Neural cell (in vitro differentiated cells): ENCODE data around the gene INSRR. TPM values are rescaled to one million over a fixed set of nuclear protein-coding genes. Genes with fewer than 3 reads are reported as not detected.

Source experiments
- H2AFZ ChIP-seq: fragments of 200-600, 300-800 bp; sonication (generic), shearing (Covaris generic); 2 replicates; pipeline ENCODE4 v1.6.0; 2014; ENCODE audit warnings: low read depth, mild to moderate bottlenecking, antibody characterized with exemption, low read length, moderate library complexity
- H3F3A ChIP-seq: fragments of 200-600 bp; shearing (Covaris generic); 2 replicates; pipeline ENCODE4 v1.6.1; 2016; ENCODE audit warnings: mild to moderate bottlenecking, moderate library complexity, mixed read lengths, antibody characterized with exemption, low read length; ENCODE audit not compliant: insufficient read depth, poor library complexity, severe bottlenecking
- H3K27ac ChIP-seq: fragments of 200-600, 300-800 bp; sonication (generic), shearing (Covaris generic); 2 replicates; pipeline ENCODE4 v1.5.1; 2014; ENCODE audit warnings: mild to moderate bottlenecking, low read length, moderate library complexity
- H3K27me3 ChIP-seq: fragments of 300-800, 200-600 bp; sonication (generic), shearing (Covaris generic); 2 replicates; pipeline ENCODE4 v1.6.0; 2014; ENCODE audit warnings: mild to moderate bottlenecking, low read depth, low read length, moderate library complexity; ENCODE audit not compliant: insufficient read depth
- H3K36me3 ChIP-seq: fragments of 300-800, 200-600 bp; sonication (generic), shearing (Covaris generic); 2 replicates; pipeline ENCODE4 v1.5.1; 2014; ENCODE audit warnings: mild to moderate bottlenecking, antibody characterized with exemption, low read length, moderate library complexity; ENCODE audit not compliant: insufficient read depth
- H3K4me2 ChIP-seq: fragments of 300-800, 200-600 bp; sonication (generic), shearing (Covaris generic); 2 replicates; pipeline ENCODE4 v1.6.0; 2014; ENCODE audit warnings: mild to moderate bottlenecking, low read length
- H3K4me3 ChIP-seq: fragments of 300-800, 200-600 bp; sonication (generic), shearing (Covaris generic); 2 replicates; pipeline ENCODE4 v1.5.1; 2014; ENCODE audit warnings: mild to moderate bottlenecking, low read length, moderate library complexity
- H3K79me2 ChIP-seq: fragments of 200-600 bp; shearing (Covaris generic); replicated peaks from 2 replicates; pipeline ENCODE4 v1.6.0; 2014; ENCODE audit warnings: mild to moderate bottlenecking, low read length, moderate library complexity; ENCODE audit not compliant: insufficient read depth
- H3K9ac ChIP-seq: fragments of 300-800, 200-600 bp; sonication (generic), shearing (Covaris generic); 2 replicates; pipeline ENCODE4 v1.6.1; 2016; ENCODE audit warnings: mild to moderate bottlenecking, low read length, mixed read lengths
- H3K9me2 ChIP-seq: fragments of 200-600 bp; shearing (Covaris generic); 2 replicates; pipeline ENCODE4 v1.6.1; 2016; ENCODE audit warnings: mild to moderate bottlenecking, low read length, mixed read lengths; ENCODE audit not compliant: insufficient read depth
- H3K9me3 ChIP-seq: fragments of 200-600, 300-800 bp; sonication (generic), shearing (Covaris generic); 2 replicates; pipeline ENCODE4 v1.6.1; 2016; ENCODE audit warnings: mild to moderate bottlenecking, mixed run types, low read length, moderate library complexity, mixed read lengths
- H4K20me1 ChIP-seq: fragments of 200-600 bp; shearing (Covaris generic); 2 replicates; pipeline ENCODE4 v1.6.1; 2016; ENCODE audit warnings: mild to moderate bottlenecking, mixed run types; ENCODE audit not compliant: insufficient read depth
- CTCF ChIP-seq: fragments of 450-650 bp; IDR thresholded peaks from 2 replicates; pipeline ENCODE4 v1.5.1; 2014; ENCODE audit warnings: antibody characterized with exemption, mild to moderate bottlenecking, moderate library complexity; ENCODE audit not compliant: poor library complexity, severe bottlenecking
- EP300 ChIP-seq: fragments of 450-650 bp; conservative IDR thresholded peaks from 2 replicates; pipeline ENCODE4 v1.6.1; 2014; ENCODE audit warnings: antibody characterized with exemption, mild to moderate bottlenecking, moderate library complexity; ENCODE audit not compliant: poor library complexity, severe bottlenecking
- EZH2 ChIP-seq: fragments of 200-600, 300-800 bp; shearing (Covaris generic), sonication (generic); IDR thresholded peaks from 2 replicates; pipeline ENCODE4 v1.6.1; 2014; ENCODE audit warnings: antibody characterized with exemption, low read length, borderline replicate concordance, mild to moderate bottlenecking; ENCODE audit not compliant: insufficient read depth, poor library complexity, severe bottlenecking
- MXI1 ChIP-seq: fragments of 450-650 bp; conservative IDR thresholded peaks from 2 replicates; pipeline ENCODE4 v1.6.1; 2014; ENCODE audit warnings: antibody characterized with exemption, mild to moderate bottlenecking; ENCODE audit not compliant: poor library complexity, severe bottlenecking
- POLR2AphosphoS5 ChIP-seq: IDR thresholded peaks from 2 replicates; pipeline ENCODE4 v1.6.1; 2012
- RAD21 ChIP-seq: fragments of 450-650 bp; conservative IDR thresholded peaks from 2 replicates; pipeline ENCODE4 v1.6.1; 2014; ENCODE audit warnings: antibody characterized with exemption, mild to moderate bottlenecking, moderate library complexity
- REST ChIP-seq: IDR thresholded peaks from 2 replicates; pipeline ENCODE4 v1.6.1; 2012; ENCODE audit warnings: borderline replicate concordance
- SMC3 ChIP-seq: fragments of 450-650 bp; conservative IDR thresholded peaks from 2 replicates; pipeline ENCODE4 v1.6.1; 2014; ENCODE audit warnings: antibody characterized with exemption, mild to moderate bottlenecking, moderate library complexity; ENCODE audit not compliant: poor library complexity
- TAF1 ChIP-seq: IDR thresholded peaks from 2 replicates; pipeline ENCODE4 v1.6.1; 2012; ENCODE audit warnings: low read depth
- polyA plus RNA-seq: library from polyadenylated mRNA; depleted of rRNA; stranded (reverse); fragments of >200 nt; gene quantifications from 2 replicates; pipeline ENCODE4 v1.2.3, GENCODE V29; 2014

The INSRR gene
- polyA plus RNA-seq, 1 donor from 2014 or later = 3.0 TPM

GRCh38 chr1:156857532-156857931 lies 1.4 kb downstream of the INSRR start:
- Histone ChIP-seq H3K9me3 (no peaks in the 10 kb centered on the region), H3K27me3 (peaks cover 47% of the 10 kb centered on the region), H3F3A (no peaks in the 10 kb centered on the region), H2AFZ (no peak overlapping the region), H4K20me1 (no peaks in the 10 kb centered on the region), H3K79me2 (no peaks in the 10 kb centered on the region), H3K4me2 (no peak overlapping the region), H3K9me2 (no peaks in the 10 kb centered on the region), H3K9ac (no peak overlapping the region), H3K4me3 (no peak overlapping the region), H3K27ac (no peak overlapping the region), H3K36me3 (no peaks in the 10 kb centered on the region)
- TF ChIP-seq EP300 (no peak), RAD21 (no peak), SMC3 (no peak), MXI1 (no peak), EZH2 (no peak), POLR2AphosphoS5 (no peak), TAF1 (no peak), REST (no peak)

DNA sequence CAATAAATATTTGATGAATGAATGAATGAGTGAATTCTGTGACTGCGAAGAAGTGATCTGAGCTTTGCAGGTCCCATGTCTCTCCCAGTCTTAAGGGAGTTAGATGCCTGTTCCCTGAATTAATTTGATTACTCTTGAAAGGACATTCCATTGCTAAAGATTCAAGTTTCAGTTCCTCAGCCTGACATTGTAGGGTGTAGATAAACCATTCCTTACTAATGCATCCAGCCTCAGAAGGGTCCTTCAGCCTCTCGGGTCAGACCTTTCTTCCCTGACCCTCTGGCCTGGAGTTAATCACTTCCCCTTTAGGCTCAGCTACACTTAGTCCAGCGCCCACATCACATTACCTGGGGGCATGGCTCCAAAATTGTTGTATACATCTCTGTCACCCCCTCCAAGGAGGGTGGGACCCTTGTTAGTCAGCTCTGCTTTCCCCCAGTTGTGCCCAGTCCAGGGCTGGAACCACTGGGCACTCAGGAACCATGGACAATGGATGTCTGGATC lies 2.6 kb downstream of the INSRR start:
- Histone ChIP-seq H4K20me1 (no peaks in the 10 kb centered on the region), H3K9me2 (no peaks in the 10 kb centered on the region), H3K4me2 (no peak overlapping the region), H3K9ac (no peak overlapping the region), H3K9me3 (no peaks in the 10 kb centered on the region), H3F3A (no peaks in the 10 kb centered on the region), H3K27me3 (peaks cover 35% of the 10 kb centered on the region), H3K79me2 (no peaks in the 10 kb centered on the region), H2AFZ (no peak overlapping the region), H3K27ac (no peak overlapping the region), H3K36me3 (no peaks in the 10 kb centered on the region), H3K4me3 (no peak overlapping the region)
- TF ChIP-seq TAF1 = no peak
- TF ChIP-seq EZH2 = no peak
- TF ChIP-seq EP300 = no peak
- TF ChIP-seq SMC3 = no peak
- TF ChIP-seq RAD21 = no peak
- no peak for TF ChIP-seq CTCF
- TF ChIP-seq MXI1 = no peak
- TF ChIP-seq REST = no peak
- no peak for TF ChIP-seq POLR2AphosphoS5
